ENCODE data around the gene TNFRSF4.

TNFRSF4 gene

GRCh38 chr1:1219341-1219740 is 5.4 kb upstream of the TNFRSF4 start:
- in situ Hi-C loops (cut with MboI; ENCODE audit: low sequenced_read_pairs): no loop called here

- in situ Hi-C loops (cut with MboI; ENCODE audit: low sequenced_read_pairs): no loop called here
Measured at GRCh38 chr1:1218524-1219200, 4.7 kb upstream of the TNFRSF4 start.

- in situ Hi-C loops (cut with MboI; ENCODE audit: low sequenced_read_pairs): no loop called here
Measured at GRCh38 chr1:1217621-1218523, 3.9 kb upstream of the TNFRSF4 start.

GRCh38 chr1:1216770-1217620 is 3.0 kb upstream of the TNFRSF4 start:
- in situ Hi-C loops (cut with MboI; ENCODE audit: low sequenced_read_pairs): no loop called here

GRCh38 chr1:1215881-1216605 is 2.1 kb upstream of the TNFRSF4 start:
- in situ Hi-C loops (cut with MboI; ENCODE audit: low sequenced_read_pairs): no loop called here

GRCh38 chr1:1215080-1215676 is 1.2 kb upstream of the TNFRSF4 start:
- in situ Hi-C loops (cut with MboI; ENCODE audit: low sequenced_read_pairs): no loop called here

GRCh38 chr1:1212780-1213344 is 1.1 kb downstream of the TNFRSF4 start:
- in situ Hi-C loops (cut with MboI; ENCODE audit: low sequenced_read_pairs): no loop called here

- in situ Hi-C loops (cut with MboI; ENCODE audit: low sequenced_read_pairs): no loop called here
Measured at GRCh38 chr1:1211541-1212441, 2.2 kb downstream of the TNFRSF4 start.

GRCh38 chr1:1210726-1211540 is 3.0 kb downstream of the TNFRSF4 start:
- in situ Hi-C loops (cut with MboI; ENCODE audit: low sequenced_read_pairs): no loop called here

- in situ Hi-C loops (cut with MboI; ENCODE audit: low sequenced_read_pairs): no loop called here
Measured at GRCh38 chr1:1208713-1209433, 5.1 kb downstream of the TNFRSF4 start.

GRCh38 chr1:1207571-1207892 is 6.4 kb downstream of the TNFRSF4 start:
- in situ Hi-C loops (cut with MboI; ENCODE audit: low sequenced_read_pairs): no loop called here

GRCh38 chr1:1206966-1207531 is 6.9 kb downstream of the TNFRSF4 start:
- in situ Hi-C loops (cut with MboI; ENCODE audit: low sequenced_read_pairs): no loop called here

GRCh38 chr1:1206376-1206965 is 7.5 kb downstream of the TNFRSF4 start, which contains the start of gene TNFRSF18:
TSS of gene TNFRSF18 (minus strand) at chr1:1206592. CDS start at chr1:1206571, 21 bp downstream.
- in situ Hi-C loops (cut with MboI; ENCODE audit: low sequenced_read_pairs): no loop called here

GRCh38 chr1:1205769-1206375 is 8.1 kb downstream of the TNFRSF4 start:
- in situ Hi-C loops (cut with MboI; ENCODE audit: low sequenced_read_pairs): no loop called here

GRCh38 chr1:1204998-1205768 is 8.8 kb downstream of the TNFRSF4 start:
- in situ Hi-C loops (cut with MboI; ENCODE audit: low sequenced_read_pairs): no loop called here
